ENCODE data around the gene VEPH1. TPM values are rescaled to one million over a fixed set of nuclear protein-coding genes. Genes with fewer than 3 reads are reported as not detected.

VEPH1 gene
- 68.7 and 80.8 TPM in 2 replicates for total RNA-seq

DNA sequence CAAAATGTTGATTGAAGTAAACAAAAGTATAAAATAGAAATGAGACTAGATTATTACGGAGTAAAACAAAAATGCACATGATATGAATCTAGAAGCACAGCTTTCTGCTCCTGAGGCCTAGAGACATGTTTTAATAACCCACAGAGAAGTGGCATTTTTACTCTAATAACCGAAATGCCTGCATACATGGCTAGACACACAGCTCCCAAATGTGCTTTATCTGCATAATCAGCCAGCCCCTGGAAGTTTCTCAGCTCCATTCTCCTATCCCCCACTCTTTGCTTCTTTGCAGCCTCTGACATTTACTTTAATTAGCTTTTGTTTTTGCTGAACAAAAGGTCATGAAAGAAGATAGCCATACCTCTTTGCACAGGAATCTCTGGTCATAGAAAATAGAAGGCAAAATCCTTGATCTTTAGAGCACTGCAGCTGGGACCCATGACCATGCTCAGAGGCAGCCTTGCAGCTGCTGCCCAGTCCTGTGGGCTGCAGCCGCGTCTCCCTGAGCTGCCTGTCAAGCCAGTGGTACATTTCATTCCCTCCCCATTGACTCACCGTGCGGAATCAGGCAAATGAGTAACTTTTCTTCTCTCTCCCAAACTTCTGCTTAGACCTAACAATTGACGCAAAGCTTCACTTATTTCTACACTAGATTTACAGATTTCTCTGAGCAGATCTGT, at the start of gene VEPH1:
Gene VEPH1 (minus strand): TSS at position 501 of the 680 bp plus-strand sequence. CDS start 8,067 bp downstream, outside the sequence.
- no peak for DNase-seq (ENCODE audit: extremely low read depth, low read depth, low spot score)

GRCh38 chr3:157551961-157552360, 48.7 kb upstream of the VEPH1 start:
- DNase-seq (ENCODE audit: extremely low read depth, low read depth, low spot score): no peak

DNA sequence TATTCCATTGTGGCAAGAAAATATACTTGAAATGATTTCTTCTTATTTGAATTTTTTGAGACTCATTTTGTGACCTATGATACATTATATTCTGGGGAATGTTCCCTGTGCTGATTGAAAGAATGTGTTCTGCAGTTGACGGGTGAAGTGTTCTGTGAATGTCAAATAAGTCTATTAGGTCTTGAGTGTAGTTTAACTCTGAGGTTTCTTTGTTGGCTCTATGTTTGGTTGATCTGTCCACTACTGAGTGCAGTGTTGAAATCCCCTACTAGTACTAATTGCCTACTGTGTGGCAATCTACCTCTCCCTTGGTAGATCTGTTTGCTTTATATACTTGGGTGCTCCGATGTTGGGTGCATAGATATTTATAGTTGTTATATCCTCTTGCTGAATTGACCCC, 46.3 kb upstream of the VEPH1 start:
- no peak for DNase-seq (ENCODE audit: extremely low read depth, low read depth, low spot score)

- DNase-seq (ENCODE audit: extremely low read depth, low read depth, low spot score): no peak
Measured at GRCh38 chr3:157544501-157545130, 41.4 kb upstream of the VEPH1 start.

GRCh38 chr3:157543501-157544035, 40.4 kb upstream of the VEPH1 start:
- no peak for DNase-seq (ENCODE audit: extremely low read depth, low read depth, low spot score)

GRCh38 chr3:157542711-157543500, 39.7 kb upstream of the VEPH1 start:
- no peak for DNase-seq (ENCODE audit: extremely low read depth, low read depth, low spot score)

DNA sequence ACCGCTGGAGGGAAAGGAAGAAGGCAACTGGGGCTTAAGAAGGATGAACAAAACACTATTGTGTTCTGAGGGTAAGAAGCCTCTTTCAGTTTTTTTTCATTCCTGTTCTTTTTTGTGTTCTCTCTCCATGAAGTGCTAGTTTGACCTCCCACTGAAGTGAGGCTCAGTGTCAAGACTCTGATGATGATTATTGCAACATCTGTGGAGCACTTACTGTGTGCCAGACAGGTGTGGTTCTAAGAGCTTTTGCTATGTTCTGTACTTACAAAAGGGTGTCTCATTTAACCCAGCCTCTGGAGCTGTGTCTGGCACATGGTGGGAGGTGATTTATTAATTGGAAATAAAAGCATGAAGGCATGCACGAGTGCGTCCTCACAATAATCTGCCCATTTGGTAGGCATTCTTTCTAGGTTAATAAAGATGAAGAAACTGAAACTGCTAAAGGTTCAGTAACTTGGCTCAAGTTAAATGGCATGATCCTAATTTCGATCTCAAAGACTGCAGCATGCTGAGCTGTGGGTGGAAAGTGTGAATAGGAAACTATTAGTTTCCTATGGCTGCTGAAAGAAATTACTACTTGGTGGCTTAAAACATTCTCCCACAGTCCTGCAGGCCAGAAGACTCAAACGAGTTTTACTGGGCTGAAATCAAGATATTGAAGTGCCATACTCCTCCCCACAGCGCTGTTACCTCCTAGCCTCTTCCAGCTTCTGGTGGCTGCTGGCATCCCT, 38.5 kb upstream of the VEPH1 start:
- DNase-seq (ENCODE audit: extremely low read depth, low read depth, low spot score): no peak

DNA sequence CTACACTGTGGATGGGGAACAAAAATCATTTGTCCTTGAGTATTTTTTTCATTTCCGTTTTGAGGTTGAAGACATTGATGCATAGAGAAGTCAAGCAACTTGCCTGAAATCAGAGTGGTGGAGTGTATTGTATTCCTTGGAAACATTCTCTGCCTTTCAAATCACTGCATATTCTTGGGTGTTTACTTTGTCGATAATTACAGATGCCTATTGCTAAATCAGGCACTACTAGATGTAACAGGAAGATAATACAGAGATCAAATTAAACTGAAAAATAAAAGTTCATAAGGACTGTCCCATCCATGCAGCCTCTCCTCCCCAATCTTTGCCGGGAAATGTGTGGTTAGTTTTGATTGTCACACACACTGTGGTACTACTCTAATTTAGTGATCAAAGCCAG, 37.4 kb upstream of the VEPH1 start:
- no peak for DNase-seq (ENCODE audit: extremely low read depth, low read depth, low spot score)

DNA sequence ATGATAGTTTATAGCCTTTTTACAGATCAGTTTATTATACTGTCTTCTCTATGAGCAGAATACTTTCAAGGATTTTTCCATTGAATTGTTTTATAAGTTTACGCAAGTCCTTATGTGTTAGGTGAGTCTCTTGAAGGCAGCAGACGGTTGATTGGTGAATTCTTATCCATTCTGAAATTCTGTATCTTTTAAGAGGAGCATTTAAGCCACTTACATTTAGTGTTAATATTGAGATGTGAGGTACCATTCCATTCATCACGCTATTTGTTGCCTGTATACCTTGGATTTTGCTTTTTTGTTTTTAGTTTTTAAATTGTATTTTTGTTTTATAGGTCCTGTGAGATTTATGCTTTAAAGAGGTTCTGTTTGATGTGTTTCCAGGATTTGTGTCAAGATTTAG, 32.5 kb upstream of the VEPH1 start:
- DNase-seq (ENCODE audit: extremely low read depth, low read depth, low spot score): no peak

DNA sequence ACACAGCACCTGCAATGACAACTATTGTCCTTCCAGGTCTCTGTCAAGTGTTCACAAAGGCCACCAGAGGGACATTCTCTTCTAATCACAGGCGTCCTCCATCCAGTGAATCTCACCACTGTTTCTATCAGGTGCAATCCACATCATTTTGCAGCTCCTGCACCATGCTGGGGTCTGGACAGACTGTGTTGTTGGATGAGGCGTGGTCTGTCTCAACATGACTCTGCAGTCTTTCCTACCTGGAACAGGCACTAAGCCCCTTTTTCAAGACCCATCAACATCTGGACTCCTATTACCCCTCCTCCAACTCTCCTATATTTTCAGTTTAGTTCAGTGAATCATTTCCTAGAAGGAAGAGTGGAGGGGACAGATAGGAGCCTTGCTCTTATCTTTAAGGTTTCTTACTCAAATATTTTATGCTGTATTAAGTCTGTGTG, 31.5 kb upstream of the VEPH1 start:
- no peak for DNase-seq (ENCODE audit: extremely low read depth, low read depth, low spot score)

- DNase-seq (ENCODE audit: extremely low read depth, low read depth, low spot score): peak; percentile 83
Measured at GRCh38 chr3:157533298-157534070, 30.3 kb upstream of the VEPH1 start.

- DNase-seq (ENCODE audit: extremely low read depth, low read depth, low spot score): peak; percentile 92
Measured at GRCh38 chr3:157532529-157533297, 29.5 kb upstream of the VEPH1 start.

DNA sequence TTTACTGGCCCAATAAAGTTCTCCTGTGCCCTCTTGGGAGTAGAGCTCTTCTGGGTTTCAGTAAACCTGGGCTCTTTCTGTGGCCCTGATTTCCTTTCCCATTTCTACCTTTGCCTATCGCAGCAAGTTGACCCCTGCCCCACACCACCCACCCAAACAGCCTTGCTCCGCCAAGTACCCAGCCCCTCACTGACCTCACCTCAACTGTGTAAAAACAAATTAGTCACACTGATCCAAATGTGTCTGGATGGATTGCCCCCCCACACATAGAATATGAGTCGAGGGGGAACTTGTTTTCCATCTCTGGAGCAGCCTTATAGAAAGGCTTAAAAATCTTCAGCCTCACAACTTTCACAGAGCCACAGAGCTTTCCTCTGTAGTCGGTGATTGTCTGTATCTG, 28.6 kb upstream of the VEPH1 start:
- no peak for DNase-seq (ENCODE audit: extremely low read depth, low read depth, low spot score)

- no peak for DNase-seq (ENCODE audit: extremely low read depth, low read depth, low spot score)
Measured at GRCh38 chr3:157531301-157531660, 28.1 kb upstream of the VEPH1 start.

DNA sequence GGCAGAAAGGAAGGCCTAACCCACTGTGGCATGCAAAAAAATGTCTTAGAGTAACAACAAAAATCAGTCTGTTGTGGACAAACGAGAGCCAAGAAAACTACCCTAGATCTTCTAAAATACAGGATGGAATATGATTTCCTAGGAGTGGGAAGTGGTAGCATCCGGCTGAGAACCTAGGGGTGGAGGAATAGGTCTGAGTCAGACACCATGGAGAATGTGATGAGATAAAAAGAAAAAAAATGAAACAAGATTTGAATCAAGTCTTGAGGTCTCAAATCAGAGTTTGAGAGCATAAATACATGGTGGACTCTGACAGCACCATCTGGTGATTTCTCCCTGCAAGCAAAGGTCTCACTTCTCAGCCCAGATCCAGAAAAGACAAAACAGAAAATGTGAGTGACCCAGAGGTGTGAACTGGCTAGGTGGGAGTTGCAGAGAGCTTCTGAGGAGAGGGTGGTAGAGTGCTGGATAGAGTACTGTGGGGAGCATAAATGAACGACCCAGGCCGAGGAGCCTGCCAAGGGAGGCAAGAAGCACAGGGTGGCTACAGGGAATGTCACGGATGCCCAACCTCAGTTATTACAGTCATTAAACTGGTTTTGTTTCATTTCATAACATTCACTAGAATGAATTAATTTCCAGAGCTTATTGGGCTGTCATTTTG, 27.6 kb upstream of the VEPH1 start:
- no peak for DNase-seq (ENCODE audit: extremely low read depth, low read depth, low spot score)

- DNase-seq (ENCODE audit: extremely low read depth, low read depth, low spot score): no peak
Measured at GRCh38 chr3:157529751-157530150, 26.5 kb upstream of the VEPH1 start.

GRCh38 chr3:157529085-157529484, 25.9 kb upstream of the VEPH1 start:
- no peak for DNase-seq (ENCODE audit: extremely low read depth, low read depth, low spot score)

DNA sequence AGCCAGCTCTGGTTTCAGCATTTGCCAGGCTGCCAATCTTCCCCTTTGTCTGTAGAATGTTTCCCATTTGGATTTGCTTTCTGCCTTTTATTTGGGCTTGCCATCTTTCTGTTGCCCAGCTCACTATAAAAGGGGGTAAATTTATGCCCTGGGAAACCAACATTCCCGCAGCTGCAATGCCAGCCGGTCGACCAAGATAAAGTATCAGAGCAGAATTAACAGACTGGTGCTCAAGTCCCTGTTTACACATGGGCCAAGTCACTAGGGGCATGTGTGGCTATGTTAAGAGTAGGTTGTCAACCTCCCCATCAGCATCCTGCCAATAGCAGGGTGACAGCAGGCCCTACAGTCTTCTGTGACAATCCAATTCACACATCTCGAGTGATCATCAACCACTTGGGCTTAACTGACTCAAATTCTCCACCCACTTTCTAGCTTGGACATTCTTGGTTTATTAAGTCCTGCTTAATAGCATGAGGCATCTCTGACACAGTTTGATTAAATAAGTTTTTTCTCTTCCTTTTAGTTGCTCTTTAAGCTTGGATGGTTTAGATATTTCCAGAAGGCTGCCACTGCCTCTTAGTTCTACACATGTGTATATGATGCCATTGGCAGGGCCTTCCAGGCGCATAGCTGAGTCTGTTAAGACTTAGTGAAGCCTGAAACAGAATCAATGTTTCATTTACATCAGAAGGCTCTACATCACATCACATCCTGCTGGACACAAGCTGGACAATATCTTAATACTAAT, 24.1 kb upstream of the VEPH1 start:
- no peak for DNase-seq (ENCODE audit: extremely low read depth, low read depth, low spot score)

Data from glomerular endothelial cell (primary cell).